HEK293T (cell line): ENCODE data around the gene IRF8.

Experiments
- CTCF ChIA-PET: fragments of 350-600 bp; formaldehyde crosslinking; extraction: SDS; loops from one replicate; lab custom pipeline; 2021; ENCODE audit warnings: antibody characterized with exemption, inconsistent platforms; lab: Yijun Ruan, JAX
- POLR2A ChIA-PET: fragments of 350-600 bp; formaldehyde crosslinking; extraction: SDS; loops from one replicate; lab custom pipeline; 2020; ENCODE audit warnings: antibody characterized with exemption, inconsistent platforms; lab: Yijun Ruan, JAX
- DNase-seq: peaks from one replicate; pipeline ENCODE4 v3.0.0; 2012; ENCODE audit warnings: mixed read lengths; ENCODE audit errors: extremely low spot score
- ARNT ChIP-seq: fragments of 450-650 bp; IDR thresholded peaks from 2 replicates; pipeline ENCODE4 v1.6.1; 2017; ENCODE audit warnings: mild to moderate bottlenecking
- BHLHE40 ChIP-seq: fragments of 450-650 bp; IDR thresholded peaks from 2 replicates; pipeline ENCODE4 v1.6.1; 2016; ENCODE audit warnings: mild to moderate bottlenecking, moderate library complexity, borderline replicate concordance
- CTBP1 ChIP-seq: fragments of 450-650 bp; IDR thresholded peaks from 2 replicates; pipeline ENCODE4 v1.6.1; 2016; ENCODE audit warnings: borderline replicate concordance
- ELF4 ChIP-seq: fragments of 450-650 bp; IDR thresholded peaks from 2 replicates; pipeline ENCODE4 v1.6.1; 2017; ENCODE audit warnings: antibody characterized with exemption
- FOXA1 ChIP-seq: fragments of 450-650 bp; IDR thresholded peaks from 2 replicates; pipeline ENCODE4 v1.6.1; 2016; ENCODE audit warnings: mild to moderate bottlenecking
- FOXK2 ChIP-seq: fragments of 450-650 bp; IDR thresholded peaks from 2 replicates; pipeline ENCODE4 v1.6.1; 2016; ENCODE audit warnings: mild to moderate bottlenecking
- FOXM1 ChIP-seq: fragments of 450-650 bp; IDR thresholded peaks from 2 replicates; pipeline ENCODE4 v1.6.1; 2017; ENCODE audit warnings: mild to moderate bottlenecking, borderline replicate concordance
- HDGF ChIP-seq: fragments of 450-650 bp; IDR thresholded peaks from 2 replicates; pipeline ENCODE4 v1.6.1; 2017; ENCODE audit warnings: antibody characterized with exemption, borderline replicate concordance
- L3MBTL2 ChIP-seq: fragments of 450-650 bp; conservative IDR thresholded peaks from 2 replicates; pipeline ENCODE4 v1.6.1; 2016; ENCODE audit warnings: mild to moderate bottlenecking
- LEF1 ChIP-seq: fragments of 450-650 bp; IDR thresholded peaks from 2 replicates; pipeline ENCODE4 v1.6.1; 2017; ENCODE audit warnings: mild to moderate bottlenecking, borderline replicate concordance
- NFRKB ChIP-seq: fragments of 450-650 bp; IDR thresholded peaks from 2 replicates; pipeline ENCODE4 v1.6.1; 2016; ENCODE audit warnings: mild to moderate bottlenecking, moderate library complexity
- SP1 ChIP-seq: fragments of 450-650 bp; IDR thresholded peaks from 2 replicates; pipeline ENCODE4 v1.6.1; 2017
- SUZ12 ChIP-seq: fragments of 450-650 bp; IDR thresholded peaks from 2 replicates; pipeline ENCODE4 v1.6.1; 2016; ENCODE audit warnings: mild to moderate bottlenecking
- TARDBP ChIP-seq: fragments of 450-650 bp; IDR thresholded peaks from 2 replicates; pipeline ENCODE4 v1.6.1; 2016
- ZNF384 ChIP-seq: fragments of 450-650 bp; IDR thresholded peaks from 2 replicates; pipeline ENCODE4 v1.6.1; 2016
- TF ChIP-seq, protein P1 (sequence below): fragments of 450-650 bp; IDR thresholded peaks from 2 replicates; pipeline ENCODE4 v1.6.1; 2016

Gene IRF8

DNA sequence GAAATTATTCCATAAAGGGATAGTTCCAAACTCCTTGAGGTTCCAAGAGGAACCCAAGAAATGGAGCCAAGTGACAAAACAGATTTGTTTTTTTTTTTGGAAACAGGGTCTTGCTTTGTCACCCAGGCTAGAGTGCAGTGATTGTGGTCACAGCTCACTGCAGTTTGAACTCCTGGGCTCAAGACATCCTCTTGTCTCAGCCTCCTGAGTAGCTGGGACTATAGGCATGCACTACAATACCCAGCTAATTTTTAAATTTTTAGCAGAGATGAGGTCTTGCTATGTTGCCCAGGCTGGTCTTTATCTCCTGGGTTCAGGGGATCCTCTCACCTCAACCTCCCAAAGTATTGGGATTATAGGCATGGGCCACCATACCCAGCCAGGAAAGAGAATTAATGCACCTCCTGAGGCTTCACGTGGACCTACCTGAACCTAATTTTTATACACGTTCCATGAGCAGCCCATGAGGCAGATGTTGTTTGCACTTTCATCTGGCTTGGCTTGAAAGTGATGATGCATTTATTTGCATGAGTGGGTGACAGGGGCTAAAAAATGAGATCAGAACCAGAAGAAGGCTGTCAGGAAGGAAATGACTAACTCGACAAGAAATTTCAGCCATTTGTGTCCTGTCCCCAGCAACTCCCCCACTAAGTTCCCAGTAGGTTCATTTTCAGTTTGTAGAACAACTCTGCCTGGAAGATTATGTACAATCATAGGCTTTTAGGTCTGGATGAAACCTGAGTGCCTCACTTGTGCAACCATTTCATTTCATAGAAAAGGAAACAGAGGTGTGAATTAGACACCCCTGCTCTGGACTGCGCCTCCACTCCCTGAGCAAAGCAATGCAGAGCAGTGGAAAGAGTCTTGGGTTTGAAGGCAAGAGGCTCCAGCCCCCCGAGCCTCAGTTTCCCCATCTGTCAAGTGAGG is 10.3 kb upstream of the IRF8 start:
- CTCF ChIA-PET: no interaction called here
- DNase-seq: no peak
- TF ChIP-seq L3MBTL2: no peak
- no peak for TF ChIP-seq ELF4
- no peak for TF ChIP-seq HDGF
- TF ChIP-seq FOXK2: no peak
- no peak for TF ChIP-seq TARDBP
- no peak for TF ChIP-seq SP1
- no peak for TF ChIP-seq CTBP1
- TF ChIP-seq SUZ12: no peak
- TF ChIP-seq NFRKB: no peak
- no peak for TF ChIP-seq FOXA1
- POLR2A ChIA-PET: no interaction called here

- ChIA-PET POLR2A (no interaction called here), CTCF (interaction anchor here (1.9 kb wide), 1 partner anchor 72 kb away, joined by 5 read pairs; no protein-coding TSS in a partner anchor)
- DNase-seq: no peak
- TF ChIP-seq SP1 (no peak), FOXK2 (no peak), BHLHE40 (no peak), ARNT (no peak), NFRKB (no peak), FOXM1 (no peak), HDGF (no peak), ZNF384 (no peak), CTBP1 (no peak), FOXA1 (no peak), TARDBP (no peak), LEF1 (no peak), ELF4 (no peak), SUZ12 (no peak), L3MBTL2 (no peak)
- TF ChIP-seq, protein P1, sequence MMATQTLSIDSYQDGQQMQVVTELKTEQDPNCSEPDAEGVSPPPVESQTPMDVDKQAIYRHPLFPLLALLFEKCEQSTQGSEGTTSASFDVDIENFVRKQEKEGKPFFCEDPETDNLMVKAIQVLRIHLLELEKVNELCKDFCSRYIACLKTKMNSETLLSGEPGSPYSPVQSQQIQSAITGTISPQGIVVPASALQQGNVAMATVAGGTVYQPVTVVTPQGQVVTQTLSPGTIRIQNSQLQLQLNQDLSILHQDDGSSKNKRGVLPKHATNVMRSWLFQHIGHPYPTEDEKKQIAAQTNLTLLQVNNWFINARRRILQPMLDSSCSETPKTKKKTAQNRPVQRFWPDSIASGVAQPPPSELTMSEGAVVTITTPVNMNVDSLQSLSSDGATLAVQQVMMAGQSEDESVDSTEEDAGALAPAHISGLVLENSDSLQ: no peak
Observed at GRCh38 chr16:85891033-85891775, 7.8 kb upstream of the IRF8 start.

DNA sequence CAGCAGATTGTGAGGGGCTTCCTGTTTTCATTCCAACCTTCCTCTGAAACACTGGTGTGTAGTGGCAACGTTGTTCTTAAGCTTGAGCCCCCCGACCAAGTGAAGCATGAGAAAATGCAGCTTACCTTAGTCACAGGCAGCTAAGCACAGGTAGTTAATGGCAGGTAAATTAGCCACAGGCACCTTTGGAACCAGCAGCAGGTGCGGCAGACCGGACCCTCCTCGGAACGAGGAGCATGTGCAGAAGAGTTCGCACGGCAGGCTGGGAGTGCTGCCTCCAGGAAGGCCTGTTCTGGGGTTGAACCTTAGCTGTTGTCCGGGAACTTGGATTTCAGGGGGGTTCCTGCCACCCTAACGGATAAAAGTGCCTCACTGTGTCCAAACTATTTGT is 7.2 kb upstream of the IRF8 start:
- TF ChIP-seq ZNF384 (no peak), LEF1 (no peak), L3MBTL2 (no peak), FOXA1 (no peak), SUZ12 (no peak), TARDBP (no peak), HDGF (no peak), CTBP1 (no peak), FOXM1 (no peak), FOXK2 (no peak), SP1 (no peak), NFRKB (no peak), ARNT (no peak), ELF4 (no peak), BHLHE40 (no peak)
- TF ChIP-seq, protein P1: no peak
- DNase-seq: no peak
- POLR2A ChIA-PET: no interaction called here
- CTCF ChIA-PET: interaction anchor here (1.9 kb wide), 1 partner anchor 72 kb away, joined by 5 read pairs; no protein-coding TSS in a partner anchor

GRCh38 chr16:85892760-85893159 is 6.2 kb upstream of the IRF8 start:
- ChIA-PET CTCF (no interaction called here), POLR2A (no interaction called here)
- no peak for TF ChIP-seq FOXA1
- no peak for TF ChIP-seq LEF1
- TF ChIP-seq SP1: no peak
- TF ChIP-seq FOXM1: no peak
- TF ChIP-seq ARNT: no peak
- TF ChIP-seq SUZ12: no peak
- TF ChIP-seq FOXK2: no peak
- no peak for TF ChIP-seq NFRKB
- no peak for TF ChIP-seq ELF4
- TF ChIP-seq CTBP1: no peak
- DNase-seq: no peak

DNA sequence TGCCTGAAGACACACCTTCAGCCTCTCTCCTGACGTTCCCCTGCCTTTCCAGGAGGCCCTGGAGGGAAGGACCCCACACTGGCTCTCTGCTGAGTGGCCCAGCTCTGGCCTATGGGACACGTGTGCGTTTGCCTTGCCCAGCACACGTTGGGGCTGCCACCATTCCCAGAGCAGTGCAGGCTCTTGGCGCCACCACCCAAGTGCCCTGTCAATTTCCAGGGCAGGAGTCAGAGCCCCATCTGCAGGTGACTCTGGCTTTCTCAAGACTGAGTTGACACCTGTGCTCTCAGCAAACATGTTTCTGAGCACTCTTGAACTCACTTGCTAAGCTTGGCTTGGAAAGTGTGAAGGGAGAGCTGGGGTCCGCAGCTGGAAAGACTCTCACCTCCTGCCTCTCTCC is 4.7 kb upstream of the IRF8 start:
- POLR2A ChIA-PET: no interaction called here
- CTCF ChIA-PET: no interaction called here
- no peak for DNase-seq
- TF ChIP-seq CTBP1 (no peak), LEF1 (no peak)

DNA sequence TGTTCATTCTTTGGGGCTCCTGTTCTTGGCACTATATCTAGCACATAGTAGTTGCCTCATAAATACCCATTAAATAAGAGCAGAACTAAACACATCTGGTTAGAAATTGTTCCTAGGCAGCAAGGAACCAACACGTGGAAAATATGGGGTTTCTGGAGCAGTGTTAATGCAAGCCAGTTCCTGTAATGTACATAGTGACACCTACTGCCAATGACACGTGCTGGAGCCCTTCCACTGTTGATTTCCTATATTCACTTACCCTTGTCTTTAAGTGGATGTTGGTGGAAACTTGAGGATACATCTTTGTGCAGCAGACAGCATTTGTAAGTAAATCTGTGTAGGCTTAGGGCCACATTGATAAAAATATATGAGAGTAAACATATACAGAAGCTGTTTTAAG is 1.6 kb upstream of the IRF8 start:
- no peak for DNase-seq
- ChIA-PET CTCF (no interaction called here), POLR2A (no interaction called here)
- TF ChIP-seq HDGF (no peak), FOXM1 (no peak), LEF1 (no peak), SUZ12 (no peak), FOXA1 (no peak), CTBP1 (no peak), ARNT (no peak), NFRKB (no peak), TARDBP (no peak), BHLHE40 (no peak), ELF4 (no peak), ZNF384 (no peak), L3MBTL2 (no peak)
- TF ChIP-seq, protein P1: no peak
